NCI-H226 (cell line): ENCODE measurements around the gene GTF2IRD2.
A peak's percentile ranks its signal among the peaks of the same experiment; 100 is the strongest.
"Not testable (repeated sequence)": the region's sequence is repeated elsewhere in the genome, so short reads cannot be mapped to it uniquely, and the experiment has no call there.

Experiments
- DNase-seq: peaks from one replicate; pipeline ENCODE4 v3.0.0-alpha.2; 2015

The GTF2IRD2 gene

GRCh38 chr7:74783595-74783994, 67.8 kb downstream of the GTF2IRD2 start:
- not testable (repeated sequence) for DNase-seq

- DNase-seq, result not testable (repeated sequence)
Observed at GRCh38 chr7:74781746-74782145, 69.7 kb downstream of the GTF2IRD2 start.

- not testable (repeated sequence) for DNase-seq
Observed at GRCh38 chr7:74779053-74779452, 72.4 kb downstream of the GTF2IRD2 start.

GRCh38 chr7:74775111-74775510, 76.3 kb downstream of the GTF2IRD2 start:
- not testable (repeated sequence) for DNase-seq

GRCh38 chr7:74773760-74774750, 77.3 kb downstream of the GTF2IRD2 start, which contains the start of gene NCF1:
TSS of gene NCF1 (plus strand) at chr7:74774011. CDS start at chr7:74774032, 21 bp downstream.
- DNase-seq, result not testable (repeated sequence)

GRCh38 chr7:74772093-74772492, 79.3 kb downstream of the GTF2IRD2 start:
- DNase-seq, result not testable (repeated sequence)

GRCh38 chr7:74770062-74770461, 81.3 kb downstream of the GTF2IRD2 start:
- not testable (repeated sequence) for DNase-seq

- DNase-seq, result peak; percentile 1
Observed at GRCh38 chr7:74766991-74767390, 84.4 kb downstream of the GTF2IRD2 start.

GRCh38 chr7:74766509-74766908, 84.9 kb downstream of the GTF2IRD2 start:
- not testable (repeated sequence) for DNase-seq

- DNase-seq, result not testable (repeated sequence)
Observed at GRCh38 chr7:74765205-74765918, 86.0 kb downstream of the GTF2IRD2 start.

- not testable (repeated sequence) for DNase-seq
Observed at GRCh38 chr7:74758982-74759381, 92.4 kb downstream of the GTF2IRD2 start.

GRCh38 chr7:74758268-74758667, 93.1 kb downstream of the GTF2IRD2 start:
- not testable (repeated sequence) for DNase-seq

GRCh38 chr7:74756673-74757072, 94.7 kb downstream of the GTF2IRD2 start:
- DNase-seq, result not testable (repeated sequence)

- DNase-seq, result not testable (repeated sequence)
Observed at GRCh38 chr7:74753921-74754482, 97.4 kb downstream of the GTF2IRD2 start.
